Lower leg skin (tissue), 3 donors: ENCODE measurements around the gene LRRC36.

Experiments
- POLR2A ChIP-seq, 2 donors: fragments of 450-650 bp; IDR thresholded peaks; one replicate each; pipeline ENCODE4 v1.6.1; 2016 to 2017; ENCODE audit warnings: antibody characterized with exemption in 2 of 2, mild to moderate bottlenecking in 1 of 2, moderate library complexity in 1 of 2
- TF ChIP-seq, protein P1 (sequence below), 3 donors: fragments of 450-650 bp; IDR thresholded peaks; one replicate each; pipeline ENCODE4 v1.5.1; 2016; ENCODE audit warnings: antibody characterized with exemption in 3 of 3, mild to moderate bottlenecking in 3 of 3, moderate library complexity in 2 of 3

DNA sequence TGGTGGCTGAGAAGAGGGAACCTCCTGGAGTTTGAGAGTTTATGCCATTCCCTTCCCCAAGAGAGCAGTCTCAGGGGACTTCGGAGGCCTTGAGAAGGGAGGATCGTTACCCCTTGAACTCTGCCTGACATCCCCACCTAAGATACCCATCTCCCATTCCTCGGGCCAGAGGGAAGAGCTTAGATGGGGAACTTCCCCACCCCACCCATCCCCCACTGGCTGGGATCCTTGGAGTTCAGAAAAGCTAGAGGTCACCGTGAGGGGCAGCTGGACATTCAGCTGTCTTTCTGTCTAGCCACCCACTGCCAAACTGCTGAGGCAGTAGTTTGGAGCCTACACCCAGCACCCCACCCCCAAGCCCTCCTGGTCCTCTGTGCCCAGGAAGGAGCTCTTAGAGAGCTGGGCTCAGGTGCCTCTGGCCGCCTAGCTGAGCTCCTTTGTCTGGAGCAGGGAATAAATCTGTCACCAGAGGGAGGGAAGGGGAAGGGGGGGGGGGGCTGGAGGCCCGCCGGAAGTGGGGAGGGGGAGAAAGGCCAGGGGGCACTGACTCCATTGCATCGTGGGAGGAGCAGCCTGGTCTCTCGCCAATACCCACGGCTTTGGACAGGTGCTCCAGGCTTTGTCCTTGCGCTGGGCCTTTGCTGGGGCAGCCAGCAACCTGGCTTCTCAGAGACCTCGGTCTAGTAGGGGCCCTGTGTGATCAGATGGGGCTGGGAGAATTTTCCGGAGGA, 105.3 kb downstream of the LRRC36 start:
- TF ChIP-seq, protein P1, sequence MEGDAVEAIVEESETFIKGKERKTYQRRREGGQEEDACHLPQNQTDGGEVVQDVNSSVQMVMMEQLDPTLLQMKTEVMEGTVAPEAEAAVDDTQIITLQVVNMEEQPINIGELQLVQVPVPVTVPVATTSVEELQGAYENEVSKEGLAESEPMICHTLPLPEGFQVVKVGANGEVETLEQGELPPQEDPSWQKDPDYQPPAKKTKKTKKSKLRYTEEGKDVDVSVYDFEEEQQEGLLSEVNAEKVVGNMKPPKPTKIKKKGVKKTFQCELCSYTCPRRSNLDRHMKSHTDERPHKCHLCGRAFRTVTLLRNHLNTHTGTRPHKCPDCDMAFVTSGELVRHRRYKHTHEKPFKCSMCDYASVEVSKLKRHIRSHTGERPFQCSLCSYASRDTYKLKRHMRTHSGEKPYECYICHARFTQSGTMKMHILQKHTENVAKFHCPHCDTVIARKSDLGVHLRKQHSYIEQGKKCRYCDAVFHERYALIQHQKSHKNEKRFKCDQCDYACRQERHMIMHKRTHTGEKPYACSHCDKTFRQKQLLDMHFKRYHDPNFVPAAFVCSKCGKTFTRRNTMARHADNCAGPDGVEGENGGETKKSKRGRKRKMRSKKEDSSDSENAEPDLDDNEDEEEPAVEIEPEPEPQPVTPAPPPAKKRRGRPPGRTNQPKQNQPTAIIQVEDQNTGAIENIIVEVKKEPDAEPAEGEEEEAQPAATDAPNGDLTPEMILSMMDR (IDR thresholded peaks at IDR 0.05): no peak
- no peak for TF ChIP-seq POLR2A (IDR thresholded peaks at IDR 0.05)
